Activated naive CD8-positive, alpha-beta T cell treated with anti-CD3 and anti-CD28 coated beads for 36 hours (primary cell): ENCODE results near the gene WAC. TPM values are rescaled to one million over a fixed set of nuclear protein-coding genes. Genes with fewer than 3 reads are reported as not detected.

Experiments used
- DNase-seq: peaks from one replicate; pipeline ENCODE4 v3.0.0; 2021
- H3K27ac Mint-ChIP-seq: one replicate; pipeline ENCODE4 v1.8.0; 2022; ENCODE audit warnings: mild to moderate bottlenecking, moderate library complexity, mixed read lengths
- H3K27me3 Mint-ChIP-seq: one replicate; pipeline ENCODE4 v1.8.0; 2022; ENCODE audit warnings: mild to moderate bottlenecking, mixed read lengths
- H3K36me3 Mint-ChIP-seq: one replicate; pipeline ENCODE4 v1.8.0; 2021; ENCODE audit warnings: mild to moderate bottlenecking, mixed read lengths
- H3K4me1 Mint-ChIP-seq: one replicate; pipeline ENCODE4 v1.8.0; 2021; ENCODE audit warnings: mixed read lengths
- H3K4me3 Mint-ChIP-seq: one replicate; pipeline ENCODE4 v1.8.0; 2022; ENCODE audit warnings: mild to moderate bottlenecking, moderate library complexity, mixed read lengths
- H3K9me3 Mint-ChIP-seq: one replicate; pipeline ENCODE4 v1.8.0; 2022; ENCODE audit warnings: mixed read lengths
- total RNA-seq, 2 experiments: library from RNA; stranded (reverse); gene quantifications; one replicate each; pipeline ENCODE4 v1.2.3, GENCODE V29; 2021

WAC gene
- total RNA-seq, 2 experiments from 2014 or later = 123 to 126 TPM

GRCh38 chr10:28548781-28549498 lies 16.0 kb downstream of the WAC start:
- H3K4me3 Mint-ChIP-seq = no peak overlapping the region
- H3K4me1 Mint-ChIP-seq = peaks cover 65% of the 10 kb centered on the region
- no peaks in the 10 kb centered on the region for H3K9me3 Mint-ChIP-seq
- H3K27me3 Mint-ChIP-seq = no peaks in the 10 kb centered on the region
- H3K36me3 Mint-ChIP-seq = peaks cover 42% of the 10 kb centered on the region
- peak overlapping the region; percentile 3 for H3K27ac Mint-ChIP-seq
- no peak for DNase-seq

GRCh38 chr10:28551086-28551485 lies 18.2 kb downstream of the WAC start:
- H3K27ac Mint-ChIP-seq = peak overlapping the region; percentile 25
- peaks cover 56% of the 10 kb centered on the region for H3K36me3 Mint-ChIP-seq
- no peaks in the 10 kb centered on the region for H3K9me3 Mint-ChIP-seq
- H3K4me3 Mint-ChIP-seq = no peak overlapping the region
- H3K4me1 Mint-ChIP-seq = peaks cover 64% of the 10 kb centered on the region
- no peak for DNase-seq
- no peaks in the 10 kb centered on the region for H3K27me3 Mint-ChIP-seq

GRCh38 chr10:28552775-28553174 lies 19.9 kb downstream of the WAC start:
- no peak for DNase-seq
- Mint-ChIP-seq H3K27ac (no peak overlapping the region), H3K4me1 (peaks cover 67% of the 10 kb centered on the region), H3K27me3 (no peaks in the 10 kb centered on the region), H3K9me3 (no peaks in the 10 kb centered on the region), H3K4me3 (no peak overlapping the region), H3K36me3 (peaks cover 61% of the 10 kb centered on the region)

GRCh38 chr10:28554009-28554408 lies 21.1 kb downstream of the WAC start:
- Mint-ChIP-seq H3K27ac (no peak overlapping the region), H3K4me3 (no peak overlapping the region), H3K27me3 (no peaks in the 10 kb centered on the region), H3K36me3 (peaks cover 63% of the 10 kb centered on the region), H3K4me1 (peaks cover 69% of the 10 kb centered on the region), H3K9me3 (no peaks in the 10 kb centered on the region)
- no peak for DNase-seq

- no peak overlapping the region for H3K4me3 Mint-ChIP-seq
- no peak for DNase-seq
- no peaks in the 10 kb centered on the region for H3K27me3 Mint-ChIP-seq
Measured at GRCh38 chr10:28554952-28555351, 22.0 kb downstream of the WAC start.

GRCh38 chr10:28555358-28555757 lies 22.4 kb downstream of the WAC start:
- no peak overlapping the region for H3K27ac Mint-ChIP-seq
- H3K4me3 Mint-ChIP-seq = no peak overlapping the region
- no peak for DNase-seq
- H3K4me1 Mint-ChIP-seq = peaks cover 63% of the 10 kb centered on the region
- no peaks in the 10 kb centered on the region for H3K9me3 Mint-ChIP-seq
- H3K36me3 Mint-ChIP-seq = peaks cover 61% of the 10 kb centered on the region
- H3K27me3 Mint-ChIP-seq = no peaks in the 10 kb centered on the region

More at GRCh38 chr10:28554952-28555351, 22.0 kb downstream of the WAC start:
- no peak overlapping the region for H3K27ac Mint-ChIP-seq
- no peaks in the 10 kb centered on the region for H3K9me3 Mint-ChIP-seq
- peaks cover 64% of the 10 kb centered on the region for H3K4me1 Mint-ChIP-seq
- peaks cover 62% of the 10 kb centered on the region for H3K36me3 Mint-ChIP-seq

- no peak for DNase-seq
- no peak overlapping the region for H3K27ac Mint-ChIP-seq
- peaks cover 61% of the 10 kb centered on the region for H3K4me1 Mint-ChIP-seq
- H3K9me3 Mint-ChIP-seq = no peaks in the 10 kb centered on the region
- peaks cover 68% of the 10 kb centered on the region for H3K36me3 Mint-ChIP-seq
- H3K4me3 Mint-ChIP-seq = no peak overlapping the region
- no peaks in the 10 kb centered on the region for H3K27me3 Mint-ChIP-seq
Measured at GRCh38 chr10:28556142-28556541, 23.2 kb downstream of the WAC start.

GRCh38 chr10:28558186-28558585 lies 25.3 kb downstream of the WAC start:
- no peak overlapping the region for H3K27ac Mint-ChIP-seq
- H3K4me1 Mint-ChIP-seq = peaks cover 53% of the 10 kb centered on the region
- no peak overlapping the region for H3K4me3 Mint-ChIP-seq
- no peak for DNase-seq
- H3K9me3 Mint-ChIP-seq = no peaks in the 10 kb centered on the region
- no peaks in the 10 kb centered on the region for H3K27me3 Mint-ChIP-seq
- peaks cover 72% of the 10 kb centered on the region for H3K36me3 Mint-ChIP-seq

- H3K36me3 Mint-ChIP-seq = peaks cover 74% of the 10 kb centered on the region
- DNase-seq = no peak
- H3K4me1 Mint-ChIP-seq = peaks cover 53% of the 10 kb centered on the region
- no peaks in the 10 kb centered on the region for H3K27me3 Mint-ChIP-seq
- H3K27ac Mint-ChIP-seq = peak overlapping the region; percentile 23
- no peak overlapping the region for H3K4me3 Mint-ChIP-seq
- no peaks in the 10 kb centered on the region for H3K9me3 Mint-ChIP-seq
Measured at GRCh38 chr10:28558923-28559508, 26.1 kb downstream of the WAC start.

- H3K9me3 Mint-ChIP-seq = no peaks in the 10 kb centered on the region
- H3K27ac Mint-ChIP-seq = no peak overlapping the region
- no peaks in the 10 kb centered on the region for H3K27me3 Mint-ChIP-seq
- peaks cover 54% of the 10 kb centered on the region for H3K4me1 Mint-ChIP-seq
- no peak overlapping the region for H3K4me3 Mint-ChIP-seq
- no peak for DNase-seq
- H3K36me3 Mint-ChIP-seq = peaks cover 73% of the 10 kb centered on the region
Measured at GRCh38 chr10:28559618-28560017, 26.7 kb downstream of the WAC start.

GRCh38 chr10:28560617-28561016 lies 27.7 kb downstream of the WAC start:
- peaks cover 65% of the 10 kb centered on the region for H3K36me3 Mint-ChIP-seq
- DNase-seq = no peak
- H3K4me1 Mint-ChIP-seq = peaks cover 50% of the 10 kb centered on the region
- H3K27me3 Mint-ChIP-seq = no peaks in the 10 kb centered on the region
- peak overlapping the region; percentile 1 for H3K27ac Mint-ChIP-seq
- H3K9me3 Mint-ChIP-seq = no peaks in the 10 kb centered on the region
- H3K4me3 Mint-ChIP-seq = no peak overlapping the region

GRCh38 chr10:28561531-28561930 lies 28.6 kb downstream of the WAC start:
- DNase-seq = no peak
- Mint-ChIP-seq H3K9me3 (no peaks in the 10 kb centered on the region), H3K4me3 (no peak overlapping the region), H3K36me3 (peaks cover 65% of the 10 kb centered on the region), H3K27me3 (no peaks in the 10 kb centered on the region), H3K27ac (no peak overlapping the region), H3K4me1 (peaks cover 55% of the 10 kb centered on the region)

- no peaks in the 10 kb centered on the region for H3K9me3 Mint-ChIP-seq
- no peak overlapping the region for H3K27ac Mint-ChIP-seq
- no peak overlapping the region for H3K4me3 Mint-ChIP-seq
- peaks cover 67% of the 10 kb centered on the region for H3K4me1 Mint-ChIP-seq
- DNase-seq = no peak
- no peaks in the 10 kb centered on the region for H3K27me3 Mint-ChIP-seq
- peaks cover 69% of the 10 kb centered on the region for H3K36me3 Mint-ChIP-seq
Measured at GRCh38 chr10:28564905-28565304, 32.0 kb downstream of the WAC start.

GRCh38 chr10:28566458-28567015 lies 33.6 kb downstream of the WAC start:
- no peak for DNase-seq
- peaks cover 66% of the 10 kb centered on the region for H3K36me3 Mint-ChIP-seq
- peaks cover 70% of the 10 kb centered on the region for H3K4me1 Mint-ChIP-seq
- H3K27me3 Mint-ChIP-seq = no peaks in the 10 kb centered on the region
- no peak overlapping the region for H3K4me3 Mint-ChIP-seq
- H3K27ac Mint-ChIP-seq = peak overlapping the region; percentile 12
- H3K9me3 Mint-ChIP-seq = no peaks in the 10 kb centered on the region

GRCh38 chr10:28569506-28570159 lies 36.7 kb downstream of the WAC start:
- Mint-ChIP-seq H3K4me1 (peaks cover 68% of the 10 kb centered on the region), H3K4me3 (no peak overlapping the region), H3K27me3 (no peaks in the 10 kb centered on the region), H3K36me3 (peaks cover 56% of the 10 kb centered on the region), H3K27ac (peak overlapping the region; percentile 36), H3K9me3 (no peaks in the 10 kb centered on the region)
- no peak for DNase-seq
